Sigmoid colon (tissue), 7 donors: ENCODE results near the gene ADGRA3. TPM values are rescaled to one million over a fixed set of nuclear protein-coding genes. Genes with fewer than 3 reads are reported as not detected.

Source experiments
- DNase-seq: peaks from one replicate; pipeline ENCODE4 v3.0.0-alpha.2; 2019
- H3K27ac ChIP-seq, 4 donors: fragments of 200-600 bp; sonication (generic); one replicate each; pipeline ENCODE4 v1.5.1; 2016 to 2019; ENCODE audit warnings: mild to moderate bottlenecking in 1 of 4
- H3K27me3 ChIP-seq, 3 donors: fragments of 200-600 bp; sonication (generic); one replicate each; pipeline ENCODE4 v1.5.1; 2019; ENCODE audit warnings: mild to moderate bottlenecking in 1 of 3
- H3K36me3 ChIP-seq, 4 donors: fragments of 200-600 bp; sonication (generic); one replicate each; pipeline ENCODE4 v1.5.1; 2016 to 2019
- H3K4me1 ChIP-seq, 4 donors: fragments of 200-600 bp; sonication (generic); one replicate each; pipeline ENCODE4 v1.5.1; 2017 to 2019
- H3K4me3 ChIP-seq, 4 donors: fragments of 200-600 bp; sonication (generic); one replicate each; pipeline ENCODE4 v1.5.1; 2017 to 2019; ENCODE audit warnings: mild to moderate bottlenecking in 2 of 4, moderate library complexity in 1 of 4
- H3K9me3 ChIP-seq, 4 donors: fragments of 200-600 bp in 3 of 4; sonication (generic) in 3 of 4; one replicate each; pipeline versions ENCODE4 v1.5.1 to v1.6.1; 2013 to 2019
- EP300 ChIP-seq, 4 donors: sonication (generic); formaldehyde crosslinking; IDR thresholded peaks; one replicate each; pipeline ENCODE4 v1.6.1; 2017; ENCODE audit warnings: antibody characterized with exemption in 4 of 4
- POLR2A ChIP-seq, 2 donors: fragments of 450-650 bp; IDR thresholded peaks; one replicate each; pipeline ENCODE4 v1.6.1; 2016; ENCODE audit warnings: antibody characterized with exemption in 2 of 2, mild to moderate bottlenecking in 2 of 2, moderate library complexity in 2 of 2
- POLR2AphosphoS5 ChIP-seq, 4 donors: sonication (generic); formaldehyde crosslinking; IDR thresholded peaks; one replicate each; pipeline ENCODE4 v1.6.1; 2017; ENCODE audit warnings: antibody characterized with exemption in 4 of 4
- WGBS, 2 donors: extraction: QIAGEN DNeasy Blood & Tissue Kit; methylation state at CpG; one replicate each; pipeline ENCODE4 v1.1.7; 2013; 5-methylcytosine and 5-hydroxymethylcytosine counted together
- intact Hi-C: fragments of 100-400 bp; cut with DNase I; formaldehyde crosslinking; loops from one replicate; pipeline ENCODE4 v1.15.1; 2023
- polyA plus RNA-seq, 3 donors: library from polyadenylated mRNA; stranded (reverse); fragments of 200-250 nt; gene quantifications; one replicate each; pipeline ENCODE4 v1.2.3, GENCODE V29; 2013
- total RNA-seq, 4 donors: library from RNA; depleted of rRNA; stranded (reverse); fragments of >200 nt; gene quantifications; one replicate each; pipeline ENCODE4 v1.1.0, GENCODE V29; 2016
- TF ChIP-seq, protein P1 (sequence below), 4 experiments: fragments of 450-650 bp in 3 of 4; fragments of 200-600 bp in 1 of 4; IDR thresholded peaks; one replicate each; pipeline ENCODE4 v1.5.1; 2016 to 2019; ENCODE audit warnings: antibody characterized with exemption in 4 of 4, mild to moderate bottlenecking in 3 of 4, moderate library complexity in 2 of 4
- donor health status: healthy with polysubstance abuse.
- donor health status: Bipolar disorder and iron deficiency.
- donor health status: healthy.

ADGRA3 gene
- total and polyA plus RNA-seq, 7 donors, result 4.4 to 86.1 (median 51.6) TPM

DNA sequence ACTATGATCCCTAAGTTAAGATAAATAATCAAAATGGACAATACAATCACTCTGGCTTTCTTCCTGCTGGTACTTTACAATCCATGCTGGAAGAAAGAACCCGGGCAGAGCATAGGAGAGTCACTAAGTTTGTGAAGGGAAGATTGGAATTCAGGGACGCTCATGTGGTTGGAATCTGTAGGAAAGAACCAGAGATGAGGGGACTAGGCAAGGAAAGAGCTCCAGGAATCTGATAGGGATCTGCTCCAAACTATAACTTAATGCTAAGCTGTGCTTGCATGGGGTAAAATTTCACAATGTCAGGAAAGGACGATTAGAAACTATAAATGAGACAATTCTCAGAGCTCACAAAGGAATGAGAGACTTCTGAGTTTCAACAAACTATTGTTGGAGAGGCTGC lies 167.5 kb downstream of the ADGRA3 start:
- no peak overlapping the region for H3K4me3 ChIP-seq
- 56 to 69% methylated on average over 3 of the region's 3 CpGs for WGBS, 2 donors
- no peaks in the 10 kb centered on the region for H3K4me1 ChIP-seq
- TF ChIP-seq EP300 (IDR thresholded peaks at IDR 0.05) (no peak), POLR2A (IDR thresholded peaks at IDR 0.05) (no peak), POLR2AphosphoS5 (IDR thresholded peaks at IDR 0.05) (no peak)
- TF ChIP-seq, protein P1, sequence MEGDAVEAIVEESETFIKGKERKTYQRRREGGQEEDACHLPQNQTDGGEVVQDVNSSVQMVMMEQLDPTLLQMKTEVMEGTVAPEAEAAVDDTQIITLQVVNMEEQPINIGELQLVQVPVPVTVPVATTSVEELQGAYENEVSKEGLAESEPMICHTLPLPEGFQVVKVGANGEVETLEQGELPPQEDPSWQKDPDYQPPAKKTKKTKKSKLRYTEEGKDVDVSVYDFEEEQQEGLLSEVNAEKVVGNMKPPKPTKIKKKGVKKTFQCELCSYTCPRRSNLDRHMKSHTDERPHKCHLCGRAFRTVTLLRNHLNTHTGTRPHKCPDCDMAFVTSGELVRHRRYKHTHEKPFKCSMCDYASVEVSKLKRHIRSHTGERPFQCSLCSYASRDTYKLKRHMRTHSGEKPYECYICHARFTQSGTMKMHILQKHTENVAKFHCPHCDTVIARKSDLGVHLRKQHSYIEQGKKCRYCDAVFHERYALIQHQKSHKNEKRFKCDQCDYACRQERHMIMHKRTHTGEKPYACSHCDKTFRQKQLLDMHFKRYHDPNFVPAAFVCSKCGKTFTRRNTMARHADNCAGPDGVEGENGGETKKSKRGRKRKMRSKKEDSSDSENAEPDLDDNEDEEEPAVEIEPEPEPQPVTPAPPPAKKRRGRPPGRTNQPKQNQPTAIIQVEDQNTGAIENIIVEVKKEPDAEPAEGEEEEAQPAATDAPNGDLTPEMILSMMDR (IDR thresholded peaks at IDR 0.05), result no peak
- no peaks in the 10 kb centered on the region for H3K36me3 ChIP-seq
- H3K27me3 ChIP-seq, result no peaks in the 10 kb centered on the region
- no peaks in the 10 kb centered on the region for H3K9me3 ChIP-seq
- intact Hi-C loops, result no loop called here
- no peak overlapping the region for H3K27ac ChIP-seq
- DNase-seq, result no peak

DNA sequence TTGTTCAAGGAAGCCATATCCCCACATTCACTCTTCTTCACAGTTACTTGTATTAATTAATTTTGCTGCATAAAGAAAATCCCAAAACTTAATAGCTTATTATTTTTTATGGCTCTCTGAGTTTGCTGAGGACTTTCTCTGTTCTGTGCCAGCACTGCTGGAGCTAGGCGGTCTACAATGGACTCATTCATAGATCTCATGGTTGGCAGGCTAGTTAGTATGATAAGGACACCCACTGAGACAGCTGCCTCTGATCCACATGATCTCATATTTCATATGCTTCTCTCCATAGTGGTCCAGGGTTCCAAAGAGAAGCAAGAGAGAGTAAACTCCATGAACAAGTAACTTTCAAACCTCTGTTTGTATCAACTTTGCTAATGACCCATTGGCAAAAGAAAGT lies 170.2 kb downstream of the ADGRA3 start:
- intact Hi-C loops, result no loop called here
- Histone ChIP-seq H3K27ac (no peak overlapping the region), H3K27me3 (no peaks in the 10 kb centered on the region), H3K4me1 (no peaks in the 10 kb centered on the region), H3K9me3 (no peaks in the 10 kb centered on the region), H3K4me3 (no peak overlapping the region), H3K36me3 (no peaks in the 10 kb centered on the region)
- TF ChIP-seq, protein P1 (IDR thresholded peaks at IDR 0.05), result no peak
- TF ChIP-seq POLR2AphosphoS5 (IDR thresholded peaks at IDR 0.05) (no peak), POLR2A (IDR thresholded peaks at IDR 0.05) (no peak), EP300 (IDR thresholded peaks at IDR 0.05) (no peak)
- 92 to 94% methylated on average over 1 of the region's 1 CpG for WGBS, 2 donors
- no peak for DNase-seq

DNA sequence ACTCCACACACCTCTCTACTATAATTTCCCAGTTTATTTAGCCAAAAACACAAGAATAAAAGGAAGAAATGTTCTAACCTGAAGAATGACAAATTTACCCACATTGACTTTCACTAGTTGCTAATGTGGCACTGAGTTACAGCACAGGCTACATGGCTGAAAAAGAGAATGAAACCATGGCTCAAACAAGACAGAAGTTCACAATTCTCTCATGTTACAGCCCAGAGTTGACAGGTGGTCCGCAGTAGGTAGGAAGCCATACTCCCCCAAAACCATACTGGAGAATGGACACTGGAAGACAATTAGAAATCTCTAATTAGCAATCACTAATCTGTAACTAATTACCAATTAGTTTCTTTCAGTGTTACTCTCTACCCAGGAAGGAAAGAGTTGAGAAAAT lies 170.8 kb downstream of the ADGRA3 start:
- intact Hi-C loops, result no loop called here
- H3K27ac ChIP-seq, result no peak overlapping the region
- H3K4me1 ChIP-seq, result no peaks in the 10 kb centered on the region
- WGBS, 2 donors, result 0 to 53% methylated on average over 1 of the region's 1 CpG
- TF ChIP-seq POLR2AphosphoS5 (IDR thresholded peaks at IDR 0.05) (no peak), POLR2A (IDR thresholded peaks at IDR 0.05) (no peak)
- no peaks in the 10 kb centered on the region for H3K27me3 ChIP-seq
- H3K4me3 ChIP-seq, result no peak overlapping the region
- H3K36me3 ChIP-seq, result no peaks in the 10 kb centered on the region
- H3K9me3 ChIP-seq, result no peaks in the 10 kb centered on the region
- DNase-seq, result no peak

DNA sequence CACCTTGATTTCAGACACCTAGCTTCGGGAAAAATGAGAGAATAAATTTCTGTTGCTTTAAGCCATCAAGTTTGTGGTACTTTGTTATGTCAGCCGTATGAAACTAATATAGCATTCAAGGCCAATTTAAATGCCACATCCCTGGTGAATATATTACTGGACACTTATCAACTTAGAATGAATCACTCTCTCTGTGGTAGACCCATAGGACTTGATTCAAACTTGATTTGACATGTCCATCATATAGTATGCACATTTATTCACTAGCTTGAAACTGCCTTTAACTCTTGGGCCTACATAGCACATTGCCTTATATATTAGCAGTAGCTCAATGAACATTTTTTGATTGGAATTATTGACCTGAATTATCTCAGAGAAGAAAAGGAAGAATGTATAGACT lies 172.3 kb downstream of the ADGRA3 start:
- no peak overlapping the region for H3K27ac ChIP-seq
- TF ChIP-seq EP300 (IDR thresholded peaks at IDR 0.05) (no peak), POLR2A (IDR thresholded peaks at IDR 0.05) (no peak), POLR2AphosphoS5 (IDR thresholded peaks at IDR 0.05) (no peak)
- TF ChIP-seq, protein P1 (IDR thresholded peaks at IDR 0.05), result no peak
- no peak for DNase-seq
- 92 to 93% methylated on average over 2 of the region's 2 CpGs for WGBS, 2 donors
- H3K36me3 ChIP-seq, result no peaks in the 10 kb centered on the region
- H3K9me3 ChIP-seq, result no peaks in the 10 kb centered on the region
- H3K27me3 ChIP-seq, result no peaks in the 10 kb centered on the region
- intact Hi-C loops, result no loop called here
- no peak overlapping the region for H3K4me3 ChIP-seq
- no peaks in the 10 kb centered on the region for H3K4me1 ChIP-seq

DNA sequence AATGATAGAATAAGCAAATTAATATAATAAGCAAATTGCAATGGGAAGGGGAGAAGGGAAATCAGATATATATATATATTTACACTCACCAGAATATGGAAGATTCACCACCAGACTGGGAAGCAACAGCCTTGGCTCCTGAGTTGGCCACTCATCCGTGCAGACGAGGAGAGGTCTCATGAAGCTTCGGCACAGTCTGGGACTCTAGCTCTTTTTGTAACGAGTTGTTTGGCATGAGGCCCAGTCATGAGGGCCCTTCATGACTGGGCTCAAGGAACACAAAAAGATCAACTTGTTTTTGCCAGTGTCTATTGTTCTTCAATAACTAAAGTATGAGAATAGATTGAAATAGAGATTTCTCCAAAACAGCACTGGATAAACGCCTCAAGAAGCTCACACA lies 176.4 kb downstream of the ADGRA3 start:
- Histone ChIP-seq H3K36me3 (no peaks in the 10 kb centered on the region), H3K4me1 (no peaks in the 10 kb centered on the region), H3K27ac (no peak overlapping the region), H3K9me3 (no peaks in the 10 kb centered on the region), H3K4me3 (no peak overlapping the region), H3K27me3 (no peaks in the 10 kb centered on the region)
- WGBS, 2 donors, result 67 to 73% methylated on average over 5 of the region's 5 CpGs
- no peak for TF ChIP-seq POLR2AphosphoS5 (IDR thresholded peaks at IDR 0.05)
- no peak for TF ChIP-seq EP300 (IDR thresholded peaks at IDR 0.05)
- no peak for TF ChIP-seq POLR2A (IDR thresholded peaks at IDR 0.05)
- TF ChIP-seq, protein P1 (IDR thresholded peaks at IDR 0.05), result no peak
- DNase-seq, result no peak
- intact Hi-C loops, result no loop called here
